Bronchial smooth muscle cell (primary cell): Measurements from ENCODE around the gene HLA-DQB2. TPM values are rescaled to one million over a fixed set of nuclear protein-coding genes. Genes with fewer than 3 reads are reported as not detected.

Experiments
- total RNA-seq: library from RNA; depleted of rRNA; stranded (reverse); fragments of >200 nt; gene quantifications from 2 replicates; pipeline ENCODE4 v1.2.1, GENCODE V29; 2014

The HLA-DQB2 gene
- not detected in 2 replicates for total RNA-seq

DNA sequence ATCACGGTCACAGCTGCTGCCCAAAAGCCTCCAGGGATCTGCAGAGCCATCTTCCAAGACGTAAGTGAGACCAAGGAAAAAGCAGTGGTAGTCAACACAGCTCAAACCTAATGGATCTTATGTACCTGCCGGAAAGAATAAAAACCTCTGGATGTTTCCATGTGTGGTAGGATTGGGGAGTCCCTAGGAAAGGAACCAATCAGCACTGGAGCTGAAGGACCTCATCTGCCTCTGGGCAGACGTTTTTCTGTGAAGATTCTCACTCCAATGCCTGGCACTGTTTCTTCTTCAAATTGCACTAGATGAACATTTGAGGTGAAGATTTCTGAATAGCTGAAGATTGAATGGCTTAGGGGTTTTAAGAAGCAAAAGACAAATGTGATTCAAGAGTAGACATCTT is at the start of gene HLA-DQB2:
Gene HLA-DQB2, minus strand, starts transcription at position 112 of the 400 bp plus-strand sequence. Its CDS starts 62 bp downstream, at position 50.

GRCh38 chr6:32741031-32741960 is 22.0 kb downstream of the HLA-DQB2 start, which contains the start of gene HLA-DQA2:
HLA-DQA2 (plus strand) TSS chr6:32741391; CDS start chr6:32741444, 53 bp downstream.

Other genes with a start within 250 kb of the HLA-DQB2 start
- gene HLA-DRB5, start 233.2 kb downstream of the HLA-DQB2 start, total RNA-seq = not detected in 2 replicates
- 0.16 TPM in 1 of 2 replicates, not detected in the other for gene HLA-DRB1, start 173.7 kb downstream of the HLA-DQB2 start, total RNA-seq
- gene HLA-DQA1, start 126.1 kb downstream of the HLA-DQB2 start, total RNA-seq = 0.16 TPM in 1 of 2 replicates, not detected in the other
- not detected in 2 replicates for gene HLA-DQB1, start 96.9 kb downstream of the HLA-DQB2 start, total RNA-seq
- gene HLA-DQA2, start 22.1 kb downstream of the HLA-DQB2 start, total RNA-seq = not detected in 2 replicates
- gene HLA-DOB, start 53.5 kb upstream of the HLA-DQB2 start, total RNA-seq = 0.32 and 1.5 TPM in 2 replicates
- gene TAP2, start 75.2 kb upstream of the HLA-DQB2 start, total RNA-seq = 22.1 and 28.9 TPM in 2 replicates
- gene PSMB8, start 80.5 kb upstream of the HLA-DQB2 start, total RNA-seq = 71.3 and 74.7 TPM in 2 replicates
- gene TAP1, start 90.2 kb upstream of the HLA-DQB2 start, total RNA-seq = 31.8 and 34.8 TPM in 2 replicates
- gene PSMB9, start 90.7 kb upstream of the HLA-DQB2 start, total RNA-seq = 48.1 and 49.2 TPM in 2 replicates
- 0.09 and 0.79 TPM in 2 replicates for gene HLA-DMB, start 177.5 kb upstream of the HLA-DQB2 start, total RNA-seq
- 4.6 and 5.3 TPM in 2 replicates for gene HLA-DMA, start 189.6 kb upstream of the HLA-DQB2 start, total RNA-seq
- 43.8 and 55.0 TPM in 2 replicates for gene BRD2, start 205.1 kb upstream of the HLA-DQB2 start, total RNA-seq
- under 0.01 TPM in 1 of 2 replicates, not detected in the other for gene HLA-DOA, start 246.1 kb upstream of the HLA-DQB2 start, total RNA-seq